GM19452 (cell line): ENCODE results near the gene IL16.
"Not testable (repeated sequence)": the region's sequence is repeated elsewhere in the genome, so short reads cannot be mapped to it uniquely, and the experiment has no call there.

Source experiments
- ATAC-seq: cut with Tn5 transposase; IDR thresholded peaks from one replicate; pipeline ENCODE4 v1.9.1; 2021; ENCODE audit not compliant: unreplicated experiment

Gene IL16

GRCh38 chr15:81196576-81197254 lies at the start of gene IL16:
Gene IL16 (plus strand): TSS chr15:81196879. CDS start chr15:81225400, 28,521 bp downstream.
- ATAC-seq: no peak

GRCh38 chr15:81151389-81151788 lies 45.3 kb upstream of the IL16 start:
- ATAC-seq: no peak

- ATAC-seq: no peak
Observed at GRCh38 chr15:81152339-81152738, 44.3 kb upstream of the IL16 start.

GRCh38 chr15:81152799-81153198 lies 43.9 kb upstream of the IL16 start:
- no peak for ATAC-seq

- no peak for ATAC-seq
Observed at GRCh38 chr15:81155375-81156218, 41.1 kb upstream of the IL16 start.

GRCh38 chr15:81156324-81156723 lies 40.4 kb upstream of the IL16 start:
- ATAC-seq: no peak

- no peak for ATAC-seq
Observed at GRCh38 chr15:81157195-81157938, 39.3 kb upstream of the IL16 start.

- no peak for ATAC-seq
Observed at GRCh38 chr15:81157939-81158223, 38.8 kb upstream of the IL16 start.

- ATAC-seq: not testable (repeated sequence)
Observed at GRCh38 chr15:81158561-81158960, 38.1 kb upstream of the IL16 start.

GRCh38 chr15:81160312-81161159 lies 36.1 kb upstream of the IL16 start:
- ATAC-seq: no peak

GRCh38 chr15:81161160-81161673 lies 35.5 kb upstream of the IL16 start:
- no peak for ATAC-seq

GRCh38 chr15:81161851-81162250 lies 34.8 kb upstream of the IL16 start:
- no peak for ATAC-seq

- ATAC-seq: no peak
Observed at GRCh38 chr15:81163961-81164800, 32.5 kb upstream of the IL16 start.

- ATAC-seq: no peak
Observed at GRCh38 chr15:81165535-81165934, 31.1 kb upstream of the IL16 start.

- no peak for ATAC-seq
Observed at GRCh38 chr15:81166636-81167305, 29.9 kb upstream of the IL16 start.

GRCh38 chr15:81168131-81168526 lies 28.6 kb upstream of the IL16 start:
- ATAC-seq: no peak

GRCh38 chr15:81168644-81169043 lies 28.0 kb upstream of the IL16 start:
- no peak for ATAC-seq

- ATAC-seq: no peak
Observed at GRCh38 chr15:81170511-81170910, 26.2 kb upstream of the IL16 start.

- ATAC-seq: no peak
Observed at GRCh38 chr15:81171286-81171685, 25.4 kb upstream of the IL16 start.
